Activated CD8-positive, alpha-beta memory T cell treated with anti-CD3 and anti-CD28 coated beads, Interleukin-2, amount 10 ng/mL, durations not matched to agents 7 days and 5 days (primary cell): ENCODE data around the gene HBP1. TPM values are rescaled to one million over a fixed set of nuclear protein-coding genes. Genes with fewer than 3 reads are reported as not detected.
A peak's percentile ranks its signal among the peaks of the same experiment; 100 is the strongest.
"Not testable (repeated sequence)": the region's sequence is repeated elsewhere in the genome, so short reads cannot be mapped to it uniquely, and the experiment has no call there.

ENCODE experiments used
- ATAC-seq: fragments of 150-1000 bp; cut with Tn5 transposase; one replicate; pipeline ENCODE4 v1.10.0; 2021; ENCODE audit warnings: moderate library complexity
- CTCF ChIA-PET: fragments of 350-600 bp; sonication (Branson Sonifier 250); formaldehyde crosslinking; loops from one replicate; lab custom pipeline; 2021; ENCODE audit warnings: antibody characterized with exemption; lab: Charles Lee
- DNase-seq: peaks from one replicate; pipeline ENCODE4 v3.0.0-alpha.2; 2020
- H3K27ac Mint-ChIP-seq: one replicate; pipeline ENCODE4 v1.8.0; 2021; ENCODE audit warnings: mild to moderate bottlenecking, mixed read lengths
- H3K27me3 Mint-ChIP-seq: one replicate; pipeline ENCODE4 v1.8.0; 2021; ENCODE audit warnings: mixed read lengths
- H3K36me3 Mint-ChIP-seq: one replicate; pipeline ENCODE4 v1.8.0; 2021; ENCODE audit warnings: mild to moderate bottlenecking, mixed read lengths
- H3K4me1 Mint-ChIP-seq: one replicate; pipeline ENCODE4 v1.8.0; 2021; ENCODE audit warnings: mixed read lengths
- H3K4me3 Mint-ChIP-seq: one replicate; pipeline ENCODE4 v1.8.0; 2021; ENCODE audit warnings: mild to moderate bottlenecking, moderate library complexity, mixed read lengths
- H3K9me3 Mint-ChIP-seq: one replicate; pipeline ENCODE4 v1.8.0; 2022; ENCODE audit warnings: low read depth, mixed read lengths
- total RNA-seq, 2 experiments: library from RNA; stranded (reverse); gene quantifications; one replicate each; pipeline ENCODE4 v1.2.3, GENCODE V29; 2021

HBP1 gene, protein sequence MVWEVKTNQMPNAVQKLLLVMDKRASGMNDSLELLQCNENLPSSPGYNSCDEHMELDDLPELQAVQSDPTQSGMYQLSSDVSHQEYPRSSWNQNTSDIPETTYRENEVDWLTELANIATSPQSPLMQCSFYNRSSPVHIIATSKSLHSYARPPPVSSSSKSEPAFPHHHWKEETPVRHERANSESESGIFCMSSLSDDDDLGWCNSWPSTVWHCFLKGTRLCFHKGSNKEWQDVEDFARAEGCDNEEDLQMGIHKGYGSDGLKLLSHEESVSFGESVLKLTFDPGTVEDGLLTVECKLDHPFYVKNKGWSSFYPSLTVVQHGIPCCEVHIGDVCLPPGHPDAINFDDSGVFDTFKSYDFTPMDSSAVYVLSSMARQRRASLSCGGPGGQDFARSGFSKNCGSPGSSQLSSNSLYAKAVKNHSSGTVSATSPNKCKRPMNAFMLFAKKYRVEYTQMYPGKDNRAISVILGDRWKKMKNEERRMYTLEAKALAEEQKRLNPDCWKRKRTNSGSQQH
- total RNA-seq = 10 to 100 TPM; 22.5 to 25.5 TPM

GRCh38 chr7:107168233-107169119, at the start of gene HBP1:
TSS of gene HBP1 (plus strand) at chr7:107169003. CDS start at chr7:107179894, 10,891 bp downstream.
- ATAC-seq (peak; percentile 89), DNase-seq (peak; percentile 99)
- H3K36me3 Mint-ChIP-seq = peaks cover 4% of the 10 kb centered on the region
- peak within 1 kb of the TSS; percentile 94 for H3K4me3 Mint-ChIP-seq
- no peaks in the 10 kb centered on the region for H3K9me3 Mint-ChIP-seq
- CTCF ChIA-PET = interaction anchor here (0.6 to 3.1 kb wide), 8 partner anchors 13 to 706 kb away, joined by 3 to 19 read pairs (median 4); partner anchors contain the start of genes CBLL1 and CCDC71L
- H3K4me1 Mint-ChIP-seq = peaks cover 30% of the 10 kb centered on the region
- peak within 1 kb of the TSS; percentile 100 for H3K27ac Mint-ChIP-seq
- H3K27me3 Mint-ChIP-seq = peaks cover 6% of the 10 kb centered on the region

GRCh38 chr7:107119376-107120105, 49.3 kb upstream of the HBP1 start:
- DNase-seq (no peak), ATAC-seq (no peak)
- no peak overlapping the region for H3K4me3 Mint-ChIP-seq
- H3K9me3 Mint-ChIP-seq = no peaks in the 10 kb centered on the region
- H3K27me3 Mint-ChIP-seq = peaks cover 5% of the 10 kb centered on the region
- CTCF ChIA-PET = no interaction called here
- H3K27ac Mint-ChIP-seq = no peak overlapping the region
- H3K36me3 Mint-ChIP-seq = no peaks in the 10 kb centered on the region
- H3K4me1 Mint-ChIP-seq = peaks cover 4% of the 10 kb centered on the region

GRCh38 chr7:107122486-107122911, 46.3 kb upstream of the HBP1 start:
- Mint-ChIP-seq H3K27ac (no peak overlapping the region), H3K36me3 (peaks cover 2% of the 10 kb centered on the region), H3K9me3 (no peaks in the 10 kb centered on the region), H3K27me3 (no peaks in the 10 kb centered on the region), H3K4me3 (no peak overlapping the region), H3K4me1 (peaks cover 19% of the 10 kb centered on the region)
- ATAC-seq = no peak
- DNase-seq = no peak
- CTCF ChIA-PET = interaction anchor here (1.0 to 1.1 kb wide), 2 partner anchors 30 to 330 kb away, joined by 3 read pairs; no protein-coding TSS in a partner anchor

DNA sequence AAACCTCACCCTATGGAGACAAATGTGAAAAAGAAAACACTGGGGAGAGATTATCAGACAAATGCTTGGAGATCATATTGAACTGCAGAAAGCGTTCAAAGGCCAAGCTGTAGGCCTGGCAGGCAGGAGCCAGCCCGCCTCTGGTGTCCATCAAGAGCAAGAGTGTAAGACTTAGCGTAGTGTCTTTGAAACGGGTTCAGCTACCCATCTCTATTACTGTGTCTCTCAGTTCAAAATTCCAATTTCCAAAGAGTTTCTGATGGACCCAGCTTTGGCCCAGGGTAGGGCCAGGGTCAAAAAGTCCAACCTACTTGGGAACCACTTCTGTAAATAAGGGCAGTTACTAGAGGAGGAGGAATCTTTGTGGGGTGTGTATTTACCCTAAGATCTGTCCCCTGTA, 45.4 kb upstream of the HBP1 start:
- DNase-seq = no peak
- ATAC-seq = no peak
- H3K9me3 Mint-ChIP-seq = no peaks in the 10 kb centered on the region
- H3K27ac Mint-ChIP-seq = no peak overlapping the region
- CTCF ChIA-PET = interaction anchor here (1.1 kb wide), 1 partner anchor 30 kb away, joined by 3 read pairs; no protein-coding TSS in a partner anchor
- H3K27me3 Mint-ChIP-seq = no peaks in the 10 kb centered on the region
- H3K36me3 Mint-ChIP-seq = peaks cover 2% of the 10 kb centered on the region
- H3K4me3 Mint-ChIP-seq = no peak overlapping the region
- H3K4me1 Mint-ChIP-seq = peaks cover 19% of the 10 kb centered on the region

GRCh38 chr7:107125475-107125874, 43.3 kb upstream of the HBP1 start:
- peak overlapping the region; percentile 89 for H3K27ac Mint-ChIP-seq
- H3K4me3 Mint-ChIP-seq = peak overlapping the region; percentile 69
- H3K36me3 Mint-ChIP-seq = peaks cover 2% of the 10 kb centered on the region
- ATAC-seq (no peak), DNase-seq (no peak)
- no peaks in the 10 kb centered on the region for H3K27me3 Mint-ChIP-seq
- H3K9me3 Mint-ChIP-seq = no peaks in the 10 kb centered on the region
- CTCF ChIA-PET = interaction anchor here (1.3 to 1.6 kb wide), 2 partner anchors 22 to 43 kb away, joined by 5 to 9 read pairs; partner anchors contain the start of gene HBP1
- H3K4me1 Mint-ChIP-seq = peaks cover 16% of the 10 kb centered on the region

- H3K27me3 Mint-ChIP-seq = no peaks in the 10 kb centered on the region
- H3K9me3 Mint-ChIP-seq = no peaks in the 10 kb centered on the region
- H3K36me3 Mint-ChIP-seq = peaks cover 2% of the 10 kb centered on the region
- ATAC-seq = no peak
- CTCF ChIA-PET = interaction anchor here (0.6 kb wide), 1 partner anchor 11 kb away, joined by 3 read pairs; no protein-coding TSS in a partner anchor
- no peak overlapping the region for H3K27ac Mint-ChIP-seq
- no peak for DNase-seq
- peaks cover 16% of the 10 kb centered on the region for H3K4me1 Mint-ChIP-seq
- no peak overlapping the region for H3K4me3 Mint-ChIP-seq
These were observed 40.6 kb upstream of the HBP1 start for GRCh38 chr7:107128217-107128616.

DNA sequence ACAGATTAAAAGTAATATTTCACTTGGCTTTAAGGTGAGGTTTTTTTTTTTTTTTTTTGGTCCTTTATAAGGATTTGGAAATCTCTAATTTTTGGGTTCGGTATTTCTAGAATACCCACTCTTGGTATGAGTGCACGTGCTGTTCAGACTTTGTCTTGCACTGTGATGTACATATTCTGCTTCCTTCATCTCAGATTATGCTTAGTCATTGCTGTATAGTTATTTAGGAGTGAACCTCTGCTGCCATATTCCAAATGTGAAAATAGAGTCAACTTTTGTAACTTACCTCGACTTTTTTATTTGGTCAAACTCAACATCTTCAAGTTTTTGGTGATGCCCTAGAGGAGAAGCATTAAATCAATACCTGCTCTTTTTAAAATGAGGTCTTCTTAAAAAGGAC, 40.1 kb upstream of the HBP1 start:
- H3K27me3 Mint-ChIP-seq = no peaks in the 10 kb centered on the region
- no peak for ATAC-seq
- H3K36me3 Mint-ChIP-seq = peaks cover 2% of the 10 kb centered on the region
- H3K27ac Mint-ChIP-seq = no peak overlapping the region
- CTCF ChIA-PET = no interaction called here
- DNase-seq = no peak
- H3K4me1 Mint-ChIP-seq = peaks cover 16% of the 10 kb centered on the region
- no peak overlapping the region for H3K4me3 Mint-ChIP-seq
- no peaks in the 10 kb centered on the region for H3K9me3 Mint-ChIP-seq

- H3K4me1 Mint-ChIP-seq = peaks cover 11% of the 10 kb centered on the region
- H3K9me3 Mint-ChIP-seq = no peaks in the 10 kb centered on the region
- CTCF ChIA-PET = interaction anchor here (2.1 kb wide), 1 partner anchor 16 kb away, joined by 10 read pairs; no protein-coding TSS in a partner anchor
- H3K36me3 Mint-ChIP-seq = peaks cover 2% of the 10 kb centered on the region
- DNase-seq (no peak), ATAC-seq (no peak)
- H3K27me3 Mint-ChIP-seq = peaks cover 8% of the 10 kb centered on the region
- H3K27ac Mint-ChIP-seq = no peak overlapping the region
- H3K4me3 Mint-ChIP-seq = no peak overlapping the region
These were observed 38.1 kb upstream of the HBP1 start for GRCh38 chr7:107130487-107131220.

DNA sequence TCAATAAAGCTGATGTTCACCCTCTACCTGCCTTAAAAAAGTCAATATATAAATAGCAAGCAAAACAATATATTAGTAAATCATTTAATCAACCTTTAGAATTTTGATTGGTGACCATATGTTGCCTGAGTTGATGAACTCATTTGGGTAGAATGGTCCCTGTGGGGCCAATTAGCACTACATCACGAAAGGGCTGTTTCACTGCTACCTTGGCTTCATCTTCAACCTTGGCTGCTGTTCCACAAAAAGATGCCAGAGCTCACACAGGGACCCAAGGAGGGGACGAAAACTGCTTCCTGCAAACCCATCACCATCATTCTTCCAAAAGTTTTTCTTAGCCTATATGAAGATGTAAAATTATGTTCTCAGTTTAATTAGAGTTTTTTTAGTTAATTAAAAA, 35.4 kb upstream of the HBP1 start:
- no peaks in the 10 kb centered on the region for H3K36me3 Mint-ChIP-seq
- ATAC-seq (no peak), DNase-seq (no peak)
- peaks cover 18% of the 10 kb centered on the region for H3K27me3 Mint-ChIP-seq
- no peaks in the 10 kb centered on the region for H3K4me1 Mint-ChIP-seq
- CTCF ChIA-PET = no interaction called here
- no peak overlapping the region for H3K4me3 Mint-ChIP-seq
- no peaks in the 10 kb centered on the region for H3K9me3 Mint-ChIP-seq
- no peak overlapping the region for H3K27ac Mint-ChIP-seq

DNA sequence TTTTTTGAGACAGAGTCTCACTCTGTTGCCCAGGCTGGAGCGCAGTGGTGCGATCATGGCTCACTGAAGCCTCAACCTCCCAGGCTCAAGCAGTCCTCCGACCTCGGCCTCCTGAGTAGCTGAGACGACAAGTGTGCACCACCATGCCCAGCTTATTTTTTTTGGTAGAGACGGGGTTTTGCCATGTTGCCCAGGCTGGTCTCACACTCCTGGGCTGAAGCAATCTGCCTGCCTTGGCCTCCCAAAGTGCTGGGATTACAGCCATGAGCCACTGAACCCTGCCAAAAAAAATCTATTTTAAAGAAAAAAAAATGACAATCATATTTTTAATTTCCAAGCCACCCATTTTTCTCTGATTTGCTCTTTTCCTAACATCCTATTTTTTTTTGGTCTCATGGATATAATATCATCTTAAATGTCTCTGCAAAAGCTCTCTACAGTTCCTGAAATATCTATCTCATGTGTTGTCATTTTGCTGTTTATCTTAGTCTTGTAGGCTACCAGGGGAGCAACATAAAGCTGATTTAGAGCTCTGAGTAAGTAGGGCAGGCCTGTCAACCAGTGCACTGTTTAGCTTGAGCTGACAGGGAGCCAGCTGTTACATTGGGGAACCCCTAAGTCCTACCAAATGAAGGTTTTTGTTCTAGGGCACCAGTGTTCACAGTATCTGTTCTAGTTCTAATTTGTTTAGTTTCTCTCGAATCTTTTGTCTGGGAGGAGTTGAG, 29.9 kb upstream of the HBP1 start:
- DNase-seq = no peak
- Mint-ChIP-seq H3K4me1 (no peaks in the 10 kb centered on the region), H3K27ac (no peak overlapping the region), H3K4me3 (no peak overlapping the region), H3K27me3 (peaks cover 18% of the 10 kb centered on the region), H3K9me3 (no peaks in the 10 kb centered on the region), H3K36me3 (no peaks in the 10 kb centered on the region)
- no peak for ATAC-seq
- CTCF ChIA-PET = no interaction called here

DNA sequence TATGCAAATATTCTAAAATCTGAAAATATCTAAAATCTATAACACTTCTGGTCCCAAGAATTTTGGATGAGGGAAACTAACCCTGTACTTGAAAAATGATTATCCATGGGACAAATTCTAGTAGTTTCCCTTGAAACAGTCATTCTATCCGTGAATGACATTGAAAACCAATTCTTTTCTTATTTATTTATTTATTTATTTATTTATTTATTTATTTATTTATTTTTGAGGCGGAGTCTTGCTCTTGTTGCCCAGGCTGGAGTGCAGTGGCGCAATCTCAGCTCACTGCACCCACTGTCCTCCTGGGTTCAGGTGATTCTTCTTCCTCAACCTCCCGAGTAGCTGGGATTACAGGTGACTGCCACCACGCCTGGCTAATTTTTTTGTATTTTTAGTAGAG, 24.9 kb upstream of the HBP1 start:
- CTCF ChIA-PET, H3K27me3 Mint-ChIP-seq, H3K27ac Mint-ChIP-seq: not testable (repeated sequence)

More for the DNA sequence above, 24.9 kb upstream of the HBP1 start:
- ATAC-seq, H3K4me1 Mint-ChIP-seq, H3K4me3 Mint-ChIP-seq, DNase-seq, H3K36me3 Mint-ChIP-seq, H3K9me3 Mint-ChIP-seq: not testable (repeated sequence)
